GM10266 (cell line): ENCODE data around the gene COLQ.

Source experiments
- DNase-seq: peaks from one replicate; pipeline ENCODE4 v3.0.0; 2012; ENCODE audit errors: extremely low spot score
- CTCF ChIP-seq: IDR thresholded peaks from 2 replicates; pipeline ENCODE4 v1.5.1; 2012; ENCODE audit warnings: mild to moderate bottlenecking, low read depth; ENCODE audit not compliant: control insufficient read depth, insufficient read depth; ENCODE audit errors: missing control alignments

COLQ gene

GRCh38 chr3:15436246-15436645, 85.3 kb downstream of the COLQ start:
- no peak for DNase-seq
- no peak for TF ChIP-seq CTCF

- no peak for TF ChIP-seq CTCF
- DNase-seq = no peak
Observed at GRCh38 chr3:15434756-15435155, 86.8 kb downstream of the COLQ start.

GRCh38 chr3:15433531-15433930, 88.0 kb downstream of the COLQ start:
- DNase-seq = no peak
- no peak for TF ChIP-seq CTCF

- TF ChIP-seq CTCF = no peak
- DNase-seq = no peak
Observed at GRCh38 chr3:15431256-15431837, 90.2 kb downstream of the COLQ start.

- no peak for TF ChIP-seq CTCF
- no peak for DNase-seq
Observed at GRCh38 chr3:15430624-15431023, 90.9 kb downstream of the COLQ start.

- DNase-seq = no peak
- TF ChIP-seq CTCF = no peak
Observed at GRCh38 chr3:15429080-15429479, 92.4 kb downstream of the COLQ start.

- DNase-seq = no peak
- TF ChIP-seq CTCF = no peak
Observed at GRCh38 chr3:15428539-15428938, 93.0 kb downstream of the COLQ start.
